Coronary artery (tissue), 2 donors: ENCODE measurements around the gene CELF2.

Experiments
- DNase-seq: peaks from one replicate; pipeline ENCODE4 v3.0.0-alpha.2; 2017; ENCODE audit warnings: low spot score
- H3K27ac ChIP-seq, 2 donors: fragments of 200-600 bp; sonication (generic); one replicate each; pipeline ENCODE4 v1.5.1; 2016 to 2019
- H3K4me3 ChIP-seq: fragments of 200-600 bp; sonication (generic); 2 replicates; pipeline ENCODE4 v1.5.1; 2016; ENCODE audit warnings: mild to moderate bottlenecking, moderate library complexity
- CTCF ChIP-seq: fragments of 200-600 bp; sonication (generic); IDR thresholded peaks from one replicate; pipeline ENCODE4 v1.5.1; 2019; ENCODE audit warnings: antibody characterized with exemption

Gene CELF2

GRCh38 chr10:11367505-11367904 lies 349.8 kb downstream of the CELF2 start:
- H3K27ac ChIP-seq, result no peak overlapping the region
- no peak overlapping the region for H3K4me3 ChIP-seq
- TF ChIP-seq CTCF, result no peak

GRCh38 chr10:11373717-11374171 lies 356.1 kb downstream of the CELF2 start:
- DNase-seq, result no peak

More at GRCh38 chr10:11367505-11367904, 349.8 kb downstream of the CELF2 start:
- DNase-seq, result no peak

GRCh38 chr10:11377267-11377666 lies 359.6 kb downstream of the CELF2 start:
- no peak for TF ChIP-seq CTCF
- no peak overlapping the region for H3K4me3 ChIP-seq

More at GRCh38 chr10:11373717-11374171, 356.1 kb downstream of the CELF2 start:
- no peak overlapping the region for H3K4me3 ChIP-seq
- H3K27ac ChIP-seq, result no peak overlapping the region
- TF ChIP-seq CTCF, result no peak

GRCh38 chr10:11378835-11379234 lies 361.2 kb downstream of the CELF2 start:
- no peak overlapping the region for H3K27ac ChIP-seq
- H3K4me3 ChIP-seq, result no peak overlapping the region
- no peak for TF ChIP-seq CTCF
- DNase-seq, result no peak

More at GRCh38 chr10:11377267-11377666, 359.6 kb downstream of the CELF2 start:
- no peak overlapping the region for H3K27ac ChIP-seq
- DNase-seq, result no peak

- H3K27ac ChIP-seq, result no peak overlapping the region
- no peak for DNase-seq
- TF ChIP-seq CTCF, result no peak
Observed at GRCh38 chr10:11379771-11380170, 362.1 kb downstream of the CELF2 start.

GRCh38 chr10:11381023-11381422 lies 363.4 kb downstream of the CELF2 start:
- TF ChIP-seq CTCF, result no peak
- no peak overlapping the region for H3K4me3 ChIP-seq

More at GRCh38 chr10:11379771-11380170, 362.1 kb downstream of the CELF2 start:
- H3K4me3 ChIP-seq, result no peak overlapping the region

GRCh38 chr10:11381511-11381910 lies 363.8 kb downstream of the CELF2 start:
- no peak for DNase-seq
- H3K4me3 ChIP-seq, result no peak overlapping the region

More at GRCh38 chr10:11381023-11381422, 363.4 kb downstream of the CELF2 start:
- no peak for DNase-seq
- no peak overlapping the region for H3K27ac ChIP-seq

More at GRCh38 chr10:11381511-11381910, 363.8 kb downstream of the CELF2 start:
- H3K27ac ChIP-seq, result no peak overlapping the region
- no peak for TF ChIP-seq CTCF
